ENCODE measurements around the gene PLK5.

Gene PLK5

GRCh38 chr19:1556390-1557070 is 32.7 kb downstream of the PLK5 start:
- no peak for DNase-seq (ENCODE audit: low read depth)
- H3K4me3 ChIP-seq (ENCODE audit: low read depth, low read length): no peak overlapping the region
- no peak for TF ChIP-seq CTCF (IDR thresholded peaks at IDR 0.05; ENCODE audit: control insufficient read depth, extremely low read depth, insufficient read depth)

DNA sequence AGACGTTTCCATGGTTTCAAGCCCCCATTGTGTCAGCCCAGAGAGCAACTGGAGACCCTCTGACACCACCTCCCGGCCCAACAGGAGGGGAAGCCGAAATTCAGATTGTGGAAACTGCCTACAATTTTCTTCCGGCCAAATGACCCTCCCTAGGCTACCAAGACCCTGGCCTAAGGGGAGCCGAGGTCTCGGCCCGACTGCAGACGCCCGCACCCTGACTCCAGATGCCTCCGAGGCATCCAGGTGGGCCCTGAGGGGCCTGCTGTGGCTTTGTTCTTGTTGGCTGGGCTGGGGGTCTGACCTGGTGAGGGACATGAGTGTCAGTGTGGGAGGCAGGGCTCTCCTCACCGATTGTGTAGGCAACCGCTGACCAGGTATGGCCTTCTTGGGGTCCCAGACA is 34.7 kb downstream of the PLK5 start:
- DNase-seq (ENCODE audit: low read depth): no peak
- TF ChIP-seq CTCF (IDR thresholded peaks at IDR 0.05; ENCODE audit: control insufficient read depth, extremely low read depth, insufficient read depth): no peak
- no peak overlapping the region for H3K4me3 ChIP-seq (ENCODE audit: low read depth, low read length)

- no peak overlapping the region for H3K4me3 ChIP-seq (ENCODE audit: low read depth, low read length)
- TF ChIP-seq CTCF (IDR thresholded peaks at IDR 0.05; ENCODE audit: control insufficient read depth, extremely low read depth, insufficient read depth): no peak
- DNase-seq (ENCODE audit: low read depth): no peak
Measured at GRCh38 chr19:1560286-1560882, 36.5 kb downstream of the PLK5 start.

DNA sequence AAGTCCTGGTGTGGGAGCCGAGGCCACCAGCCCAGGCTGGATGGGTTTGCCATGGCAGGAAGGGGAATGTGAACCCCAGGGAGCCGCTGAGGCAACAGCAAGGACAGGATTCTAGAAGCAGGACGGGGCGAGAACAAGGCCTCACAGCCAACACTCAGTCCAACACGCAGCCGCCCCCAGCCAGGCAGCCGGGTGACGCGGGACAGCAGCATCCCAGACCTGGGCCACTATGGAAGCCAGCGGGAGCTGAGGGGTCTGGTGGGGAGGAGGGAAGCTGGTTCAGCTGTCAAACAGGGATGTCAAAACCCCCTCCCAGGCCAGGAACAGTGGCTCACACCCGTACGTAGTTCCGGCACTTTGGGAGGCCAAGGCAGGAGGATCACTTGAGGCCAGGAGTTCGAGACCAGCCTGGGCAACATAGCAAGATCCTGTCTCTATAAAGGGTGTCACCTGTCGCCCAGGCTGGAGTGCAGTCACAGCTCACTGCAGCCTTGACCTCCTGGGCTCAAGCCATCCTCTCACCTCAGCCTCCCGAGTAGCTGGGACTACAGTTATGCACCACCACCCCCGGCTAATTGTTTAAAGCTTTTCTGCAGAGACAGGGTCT is 37.5 kb downstream of the PLK5 start:
- H3K4me3 ChIP-seq (ENCODE audit: low read depth, low read length): no peak overlapping the region
- no peak for DNase-seq (ENCODE audit: low read depth)
- TF ChIP-seq CTCF (IDR thresholded peaks at IDR 0.05; ENCODE audit: control insufficient read depth, extremely low read depth, insufficient read depth): no peak

DNA sequence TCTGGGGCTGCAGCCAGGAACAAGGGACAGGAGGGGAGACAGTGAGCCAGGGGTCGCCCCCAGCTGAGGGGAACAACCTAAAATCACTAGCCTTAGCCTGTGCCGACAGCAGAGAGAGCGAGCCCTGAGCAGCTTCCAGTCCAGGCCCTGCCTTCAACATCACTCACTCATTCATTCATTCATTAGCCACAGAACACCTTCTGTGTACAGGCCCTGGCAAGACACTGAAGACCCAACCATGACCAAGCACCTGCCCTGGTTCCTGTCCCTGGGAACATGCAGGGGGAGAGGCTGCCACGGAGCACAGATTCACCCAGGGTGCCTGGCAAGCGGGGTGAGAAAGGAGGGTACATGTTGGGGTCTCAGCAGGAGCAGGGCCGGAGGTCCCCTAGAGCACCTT is 39.4 kb downstream of the PLK5 start:
- H3K4me3 ChIP-seq (ENCODE audit: low read depth, low read length): no peak overlapping the region
- DNase-seq (ENCODE audit: low read depth): no peak
- TF ChIP-seq CTCF (IDR thresholded peaks at IDR 0.05; ENCODE audit: control insufficient read depth, extremely low read depth, insufficient read depth): no peak

DNA sequence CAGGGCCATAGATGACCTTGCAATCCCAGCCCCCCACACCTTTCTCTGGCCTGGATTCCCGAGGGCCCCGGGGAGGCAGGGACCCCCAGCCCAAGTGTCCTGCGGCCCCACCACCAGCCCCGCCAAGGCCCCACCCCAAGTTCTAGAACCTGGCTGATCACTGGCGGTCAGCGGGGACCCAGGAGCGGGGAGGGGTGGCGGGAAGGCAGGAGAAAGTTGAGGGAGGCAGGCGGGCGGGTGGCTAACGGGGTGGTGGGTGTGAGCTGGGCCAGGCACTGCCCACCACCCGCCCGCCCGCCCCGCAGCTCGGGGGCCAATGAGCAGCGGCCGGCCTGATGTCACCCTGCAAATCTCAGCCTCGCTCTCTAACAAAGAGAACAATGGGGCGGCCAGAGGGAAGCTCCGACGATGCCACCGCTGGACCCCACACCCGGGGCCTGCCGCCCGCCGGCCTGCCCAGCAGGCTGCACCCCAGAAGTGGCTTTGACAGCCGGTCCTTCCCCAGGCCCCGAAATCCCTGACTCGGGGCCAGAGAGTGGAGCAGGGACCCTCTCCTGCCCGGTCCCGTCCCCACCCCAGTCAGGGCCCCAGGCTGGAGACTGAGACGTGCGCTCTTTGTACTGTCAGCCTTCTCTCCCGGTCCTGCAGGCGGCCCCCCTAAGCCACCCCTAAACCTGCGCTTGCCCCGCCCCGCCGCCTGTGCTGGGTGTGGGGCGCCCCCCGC is 42.7 kb downstream of the PLK5 start:
- peak overlapping the region; percentile 65 for H3K4me3 ChIP-seq (ENCODE audit: low read depth, low read length)
- no peak for TF ChIP-seq CTCF (IDR thresholded peaks at IDR 0.05; ENCODE audit: control insufficient read depth, extremely low read depth, insufficient read depth)
- peak; percentile 18 for DNase-seq (ENCODE audit: low read depth)
